GM12878 (cell line): ENCODE results near the gene CRTC3. TPM values are rescaled to one million over a fixed set of nuclear protein-coding genes. Genes with fewer than 3 reads are reported as not detected.

Source experiments
- BHLHE40 ChIP-seq, 2 experiments: fragments of 450-650 bp in 1 of 2; IDR thresholded peaks; 2 replicates each; pipeline ENCODE4 v1.6.1; 2011 to 2017; ENCODE audit warnings: low read depth in 2 of 2, borderline replicate concordance in 1 of 2, improper control_type of control experiment in 1 of 2, low read length in 1 of 2, mild to moderate bottlenecking in 1 of 2
- BMI1 ChIP-seq: fragments of 450-650 bp; IDR thresholded peaks from 2 replicates; pipeline ENCODE4 v1.6.1; 2016; ENCODE audit warnings: mild to moderate bottlenecking, moderate library complexity, borderline replicate concordance
- E2F8 ChIP-seq: fragments of 450-650 bp; IDR thresholded peaks from 2 replicates; pipeline ENCODE4 v1.6.1; 2018; ENCODE audit warnings: mild to moderate bottlenecking, low read depth, moderate library complexity; ENCODE audit not compliant: partially characterized antibody
- HDGF ChIP-seq: fragments of 450-650 bp; IDR thresholded peaks from 2 replicates; pipeline ENCODE4 v1.6.1; 2016; ENCODE audit warnings: antibody characterized with exemption
- IRF4 ChIP-seq: IDR thresholded peaks from 2 replicates; pipeline ENCODE4 v1.6.1; 2011; ENCODE audit warnings: low read depth, low read length
- MLLT1 ChIP-seq: fragments of 450-650 bp; IDR thresholded peaks from 2 replicates; pipeline ENCODE4 v1.6.1; 2016; ENCODE audit warnings: mild to moderate bottlenecking
- NBN ChIP-seq: fragments of 450-650 bp; IDR thresholded peaks from 2 replicates; pipeline ENCODE4 v1.6.1; 2016
- NFYA ChIP-seq: IDR thresholded peaks from 2 replicates; pipeline ENCODE4 v1.6.1; 2011; ENCODE audit warnings: low read depth, mild to moderate bottlenecking, low read length, improper control_type of control experiment, borderline replicate concordance
- PML ChIP-seq: IDR thresholded peaks from 2 replicates; pipeline ENCODE4 v1.6.1; 2012; ENCODE audit warnings: low read length, inconsistent platforms
- RBBP5 ChIP-seq: fragments of 200-600 bp; sonication (generic); conservative IDR thresholded peaks from 2 replicates; pipeline ENCODE4 v1.6.1; 2016
- RCOR1 ChIP-seq: conservative IDR thresholded peaks from 2 replicates; pipeline ENCODE4 v1.6.1; 2012; ENCODE audit warnings: low read depth, low read length, improper control_type of control experiment
- REST ChIP-seq: IDR thresholded peaks from 2 replicates; pipeline ENCODE4 v1.6.1; 2012; ENCODE audit warnings: mild to moderate bottlenecking, low read depth, low read length
- STAT1 ChIP-seq: fragments of 450-650 bp; conservative IDR thresholded peaks from 2 replicates; pipeline ENCODE4 v1.6.1; 2014; ENCODE audit warnings: antibody characterized with exemption, mild to moderate bottlenecking
- TAF1 ChIP-seq: IDR thresholded peaks from 2 replicates; pipeline ENCODE4 v1.6.1; 2011; ENCODE audit warnings: mild to moderate bottlenecking, low read depth, low read length, borderline replicate concordance
- TCF3 ChIP-seq: IDR thresholded peaks from 2 replicates; pipeline ENCODE4 v1.6.1; 2012; ENCODE audit warnings: low read depth, mild to moderate bottlenecking, low read length, borderline replicate concordance; ENCODE audit not compliant: insufficient read depth
- USF2 ChIP-seq: IDR thresholded peaks from 2 replicates; pipeline ENCODE4 v1.6.1; 2011; ENCODE audit warnings: low read depth, low read length, improper control_type of control experiment, borderline replicate concordance
- ZBED1 ChIP-seq: IDR thresholded peaks from 2 replicates; pipeline ENCODE4 v1.6.1; 2016; ENCODE audit warnings: borderline replicate concordance
- polyA plus RNA-seq, 11 experiments: library from polyadenylated mRNA; depleted of rRNA in 4 of 11; unstranded in 6 of 11; stranded (reverse) in 5 of 11; fragments of >200 nt; fragmentation: Nextera tagmentation in 4 of 11; fragmentation: Illumina TruSeq in 1 of 11; extraction: Ambion mirVana in 4 of 11; extraction: Trizol in 1 of 11; gene quantifications; 1 replicate in 1 of 11; 2 replicates in 10 of 11; pipeline versions ENCODE4 v1.2.1 to v1.2.3, GENCODE V29; 2011 to 2016; ENCODE audit warnings: inconsistent platforms in 2 of 11, missing spikeins in 2 of 11, low read depth in 1 of 11
- total RNA-seq, 4 experiments: library from RNA; depleted of rRNA in 3 of 4; stranded (reverse); fragments of >200 nt in 3 of 4; fragmentation: Illumina TruSeq in 1 of 4; extraction: Trizol in 1 of 4; gene quantifications; 2 replicates each; pipeline versions ENCODE4 v1.2.1 to v1.2.3, GENCODE V29; 2013 to 2021

The CRTC3 gene
- total and polyA plus RNA-seq, 10 of the 15 experiments (the other 5 are each of a cell fraction or from before 2014, with no cell fraction given), result 3.5 to 36.9 (median 18.9) TPM

GRCh38 chr15:90571063-90571541 lies 41.4 kb downstream of the CRTC3 start (continued):
- no peak for TF ChIP-seq E2F8
- no peak for TF ChIP-seq RCOR1
- TF ChIP-seq HDGF, result peak; percentile 18; the same call in 1 of the 2 replicates
- TF ChIP-seq BMI1, result no peak
- TF ChIP-seq NBN, result peak; percentile 83
- TF ChIP-seq NFYA, result no peak
- TF ChIP-seq ZBED1, result no peak
- TF ChIP-seq RBBP5, result no peak
- TF ChIP-seq STAT1, result 0 out of 2 replicates have a peak, but pooled peaks have one; percentile 60
- TF ChIP-seq MLLT1, result 0 out of 2 replicates have a peak, but pooled peaks have one; percentile 34
- no peak for TF ChIP-seq REST
- no peak for TF ChIP-seq PML
- no peak for TF ChIP-seq TCF3
- TF ChIP-seq BHLHE40 (IDR thresholded peaks at IDR 0.05; ENCODE audit: borderline replicate concordance in 1 of 2, low read depth in 2 of 2, low read length in 1 of 2), result 0 out of 4 replicates have a peak, but pooled peaks of 1 of the 2 experiments have one; percentile 11
- 0 out of 2 replicates have a peak, but pooled peaks have one; percentile 50 for TF ChIP-seq IRF4
- no peak for TF ChIP-seq TAF1
- TF ChIP-seq USF2, result no peak
